ENCODE results near the gene SETD2.
"Not testable (repeated sequence)": the region's sequence is repeated elsewhere in the genome, so short reads cannot be mapped to it uniquely, and the experiment has no call there.

Gene SETD2

GRCh38 chr3:47152578-47152977 lies 11.3 kb downstream of the SETD2 start:
- no peak for DNase-seq (ENCODE audit: low spot score)

- DNase-seq (ENCODE audit: low spot score): no peak
These were observed 12.1 kb downstream of the SETD2 start for GRCh38 chr3:47151836-47152235.

- DNase-seq (ENCODE audit: low spot score): no peak
These were observed 14.5 kb downstream of the SETD2 start for GRCh38 chr3:47149339-47149933.

GRCh38 chr3:47145272-47145671 lies 18.6 kb downstream of the SETD2 start:
- DNase-seq (ENCODE audit: low spot score): no peak

DNA sequence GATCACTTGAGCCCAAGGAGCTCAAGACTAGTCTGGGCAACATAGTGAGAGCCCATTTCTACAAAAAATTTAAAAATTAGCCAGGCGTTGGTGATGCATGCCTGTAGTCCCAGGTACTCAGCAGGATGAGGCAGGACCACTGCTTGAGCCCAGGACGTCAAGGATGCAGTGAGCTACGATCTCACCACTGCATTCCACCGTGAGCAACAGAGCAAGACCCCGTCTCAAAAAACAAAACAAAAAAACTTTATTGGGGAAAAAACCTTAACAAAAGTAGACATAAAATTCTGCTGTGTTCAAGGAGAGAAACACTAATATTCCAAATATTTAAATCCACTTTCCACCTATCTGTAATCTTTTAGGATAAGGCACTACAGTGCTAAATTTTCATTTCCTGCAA lies 20.8 kb downstream of the SETD2 start:
- no peak for DNase-seq (ENCODE audit: low spot score)

GRCh38 chr3:47142536-47142935 lies 21.4 kb downstream of the SETD2 start:
- DNase-seq (ENCODE audit: low spot score): not testable (repeated sequence)

- peak; percentile 70 for DNase-seq (ENCODE audit: low spot score)
These were observed 22.9 kb downstream of the SETD2 start for GRCh38 chr3:47140973-47141461.

DNA sequence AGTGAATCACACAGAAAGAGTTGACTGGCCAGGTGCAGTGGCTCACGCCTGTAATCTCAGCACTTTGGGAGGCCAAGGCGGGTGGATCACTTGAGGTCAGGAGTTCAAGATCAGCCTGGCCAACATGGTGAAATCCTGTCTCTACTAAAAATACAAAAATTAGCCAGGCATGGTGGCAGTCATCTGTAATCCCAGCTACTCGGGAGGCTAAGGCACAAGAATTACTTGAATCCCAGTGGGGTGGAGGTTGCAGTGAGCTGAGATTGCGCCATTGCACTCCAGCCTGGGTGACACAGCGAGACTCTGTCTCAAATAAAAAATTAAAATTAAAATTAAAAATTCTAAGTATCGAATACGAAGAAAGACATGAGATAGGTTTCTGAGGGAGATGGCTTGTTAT lies 23.4 kb downstream of the SETD2 start:
- DNase-seq (ENCODE audit: low spot score): not testable (repeated sequence)

GRCh38 chr3:47134311-47134710 lies 29.6 kb downstream of the SETD2 start:
- DNase-seq (ENCODE audit: low spot score): no peak

DNA sequence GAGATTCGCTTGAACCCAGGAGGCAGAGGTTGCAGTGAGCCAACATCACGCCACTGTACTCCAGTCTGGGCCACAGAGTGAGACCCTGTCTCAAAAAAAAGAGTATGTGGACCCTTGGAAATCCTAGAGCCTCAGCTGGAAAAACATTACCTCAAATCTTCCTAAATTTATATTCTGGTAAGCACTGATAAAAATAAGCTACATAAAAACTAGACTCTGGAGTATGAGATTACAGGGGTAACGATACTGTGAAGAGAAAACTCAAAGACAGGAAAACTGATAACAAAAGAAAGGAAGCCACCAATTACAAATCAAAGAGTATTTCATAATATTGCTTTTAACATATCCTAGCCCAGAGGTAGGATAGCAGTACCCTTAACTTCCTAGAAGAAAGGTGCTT lies 30.3 kb downstream of the SETD2 start:
- no peak for DNase-seq (ENCODE audit: low spot score)

DNA sequence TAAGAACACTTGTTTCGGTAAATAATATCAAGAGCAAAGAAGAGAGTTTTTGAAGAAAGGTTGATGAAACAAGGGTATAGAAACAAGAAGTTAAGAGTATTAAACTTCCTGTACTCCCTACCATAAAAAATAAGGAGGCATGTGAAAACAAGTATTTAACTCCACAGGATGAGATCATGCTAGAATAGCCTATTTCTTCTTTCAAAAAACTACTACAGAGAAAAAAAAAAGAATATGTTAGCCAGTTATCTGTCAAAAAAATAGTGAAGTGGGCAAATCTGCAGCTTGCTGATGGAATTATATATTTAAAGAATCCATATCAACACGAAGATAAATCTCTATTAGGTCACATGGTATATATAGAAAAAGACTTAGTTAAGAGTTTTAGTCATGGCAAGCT lies 33.4 kb downstream of the SETD2 start:
- no peak for DNase-seq (ENCODE audit: low spot score)

DNA sequence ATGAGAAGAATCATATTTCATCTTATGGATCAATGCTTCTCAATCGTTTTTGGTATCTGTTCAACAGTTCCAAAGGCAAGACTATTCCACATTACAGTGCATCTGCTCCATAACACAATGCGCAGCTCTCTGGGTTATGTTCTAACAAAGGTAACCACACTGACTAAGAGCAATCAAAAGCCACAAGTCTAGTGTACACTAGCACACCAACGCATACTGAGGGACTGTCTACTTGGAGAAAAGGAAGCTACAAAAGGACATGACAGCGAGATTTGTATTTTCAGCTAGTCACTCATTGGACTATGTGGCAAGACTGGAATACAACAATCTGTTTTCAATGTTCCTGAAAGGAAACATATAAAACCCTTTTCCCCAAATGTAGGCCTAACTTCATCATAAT lies 35.8 kb downstream of the SETD2 start:
- no peak for DNase-seq (ENCODE audit: low spot score)

- DNase-seq (ENCODE audit: low spot score): no peak
These were observed 40.1 kb downstream of the SETD2 start for GRCh38 chr3:47123857-47124256.

DNA sequence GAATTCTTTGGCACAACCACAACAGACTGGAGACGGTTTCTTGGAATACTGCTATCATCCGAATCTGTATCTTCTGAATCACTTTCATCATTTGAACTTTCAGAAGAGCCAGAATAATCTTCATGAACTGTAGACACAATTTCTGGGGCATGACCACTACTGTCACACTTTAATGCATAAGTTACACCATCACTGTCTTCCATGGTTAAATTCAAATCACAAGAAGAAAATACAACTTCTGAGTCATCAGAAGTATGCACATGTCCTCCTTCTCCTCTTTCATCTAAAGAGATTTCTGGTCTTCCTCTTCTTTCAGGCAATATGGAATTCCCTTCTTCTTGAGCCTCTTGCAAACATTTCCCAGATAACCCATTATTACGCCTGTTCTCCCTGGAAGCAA lies 42.5 kb downstream of the SETD2 start:
- DNase-seq (ENCODE audit: low spot score): no peak

DNA sequence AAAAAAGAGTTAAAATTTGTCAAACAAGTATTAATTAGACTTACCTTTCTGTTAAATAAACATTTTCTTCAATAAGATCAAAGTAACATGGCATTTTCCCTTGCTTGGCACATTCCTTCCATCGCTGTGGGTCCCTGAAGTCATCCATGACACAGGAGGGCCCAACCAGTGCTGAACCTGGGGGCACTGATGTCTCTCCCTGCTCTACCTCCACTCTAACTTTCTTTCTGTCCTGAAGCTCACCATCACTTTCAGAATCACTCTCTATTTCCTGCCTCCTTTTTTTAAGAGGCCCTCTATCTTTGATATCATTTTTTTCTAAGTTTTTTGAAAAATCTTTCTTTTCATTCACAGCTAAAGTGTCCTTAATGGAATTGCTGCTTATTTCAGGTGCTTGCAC lies 43.8 kb downstream of the SETD2 start:
- no peak for DNase-seq (ENCODE audit: low spot score)

- DNase-seq (ENCODE audit: low spot score): not testable (repeated sequence)
These were observed 44.5 kb downstream of the SETD2 start for GRCh38 chr3:47119387-47119786.

DNA sequence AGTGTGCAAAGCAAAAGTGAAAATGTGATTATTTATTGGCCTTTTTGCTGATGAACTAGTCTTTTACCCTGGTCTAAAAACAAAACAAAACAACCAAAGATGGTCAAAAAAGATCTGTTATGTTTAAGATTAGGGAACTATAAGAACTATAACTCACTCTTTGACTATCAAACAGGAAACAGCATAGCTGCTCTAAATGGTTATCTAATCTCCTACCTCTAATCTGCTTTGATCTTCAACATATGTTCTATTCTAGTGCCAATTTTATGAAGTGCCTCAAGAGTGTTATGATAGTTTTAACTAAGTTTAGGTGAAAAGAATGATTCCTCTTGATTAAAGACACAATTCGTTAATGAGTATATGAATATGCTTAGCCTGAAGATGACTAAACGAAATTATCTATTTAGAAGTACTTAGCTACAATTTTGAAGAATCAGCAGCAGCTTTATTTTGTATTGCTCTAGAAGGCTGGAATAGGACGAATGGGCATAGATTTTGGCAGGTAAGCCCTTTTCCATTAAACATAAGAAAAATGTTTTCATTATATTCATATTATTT lies 46.0 kb downstream of the SETD2 start:
- no peak for DNase-seq (ENCODE audit: low spot score)

- DNase-seq (ENCODE audit: low spot score): not testable (repeated sequence)
These were observed 48.4 kb downstream of the SETD2 start for GRCh38 chr3:47115524-47115923.

DNA sequence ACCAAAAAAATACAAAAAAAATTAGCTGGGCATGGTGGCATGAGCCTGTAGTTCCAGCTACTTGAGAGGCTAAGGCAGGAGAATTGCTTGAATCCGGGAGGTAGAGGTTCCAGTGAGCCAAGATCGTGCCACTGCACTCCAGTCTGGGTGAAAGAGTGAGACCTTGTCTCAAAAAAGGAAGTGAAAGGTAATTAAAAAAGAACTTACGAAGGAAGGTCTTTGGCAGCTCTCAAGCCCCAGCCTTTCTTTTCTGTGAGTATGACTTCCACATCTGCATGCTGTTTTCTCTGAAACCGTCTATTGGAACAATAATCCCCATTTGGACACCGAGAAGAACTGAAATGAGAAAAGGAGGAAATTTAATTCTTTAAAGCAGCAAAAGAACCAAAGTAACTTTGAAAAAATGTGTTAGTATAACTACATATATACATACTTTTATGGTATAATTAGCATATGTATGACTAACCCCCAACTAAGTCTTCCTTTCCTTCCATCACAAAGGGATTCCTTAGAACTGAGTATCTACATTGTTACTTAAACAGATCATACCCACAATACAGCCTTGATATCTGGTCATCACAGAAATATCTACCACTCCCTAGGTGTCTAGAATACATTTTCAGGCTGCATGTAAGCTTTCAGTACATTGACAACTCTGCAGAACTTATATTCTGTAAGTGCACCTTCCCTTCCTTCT lies 50.1 kb downstream of the SETD2 start:
- no peak for DNase-seq (ENCODE audit: low spot score)

- no peak for DNase-seq (ENCODE audit: low spot score)
These were observed 50.9 kb downstream of the SETD2 start for GRCh38 chr3:47112997-47113396.

DNA sequence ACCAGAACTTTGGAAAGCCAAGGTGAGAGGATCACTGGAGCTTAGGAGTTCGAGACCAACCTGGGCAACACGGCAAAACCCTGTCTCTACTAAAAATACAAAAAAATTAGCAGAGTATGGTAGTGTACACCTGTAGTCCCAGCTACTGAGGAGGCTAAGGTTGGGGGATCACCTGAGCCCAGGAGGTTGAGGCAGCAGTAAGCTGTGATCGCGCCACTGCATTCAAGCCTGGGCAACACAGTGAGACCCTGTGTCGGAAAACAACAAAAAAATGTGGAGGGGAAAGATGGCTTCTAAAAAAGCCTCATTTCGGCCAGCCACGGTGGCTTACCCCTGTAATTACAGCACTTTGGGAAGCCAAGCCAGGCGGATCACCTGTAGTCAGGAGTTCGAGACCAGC lies 54.5 kb downstream of the SETD2 start:
- no peak for DNase-seq (ENCODE audit: low spot score)

GRCh38 chr3:47108546-47108945 lies 55.4 kb downstream of the SETD2 start:
- DNase-seq (ENCODE audit: low spot score): no peak

DNA sequence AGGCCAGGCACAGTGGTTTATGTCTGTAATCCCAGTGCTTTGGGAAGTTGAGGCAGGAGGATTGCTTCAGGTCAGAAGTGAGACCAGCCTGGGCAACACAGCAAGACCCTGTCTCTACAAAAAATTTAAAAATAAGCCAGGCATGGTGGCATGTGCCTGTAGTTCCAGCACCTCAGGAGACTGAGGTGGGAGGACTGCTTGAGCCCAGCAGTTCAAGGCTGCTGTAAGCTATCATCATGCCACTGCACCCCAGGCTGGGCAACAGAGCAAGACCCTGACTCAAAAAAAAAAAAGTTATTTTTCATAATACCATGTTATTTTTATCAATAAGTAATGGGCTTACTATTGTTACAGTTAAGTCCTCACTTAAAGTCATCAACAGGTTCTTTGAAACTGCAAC lies 59.7 kb downstream of the SETD2 start:
- no peak for DNase-seq (ENCODE audit: low spot score)

DNA sequence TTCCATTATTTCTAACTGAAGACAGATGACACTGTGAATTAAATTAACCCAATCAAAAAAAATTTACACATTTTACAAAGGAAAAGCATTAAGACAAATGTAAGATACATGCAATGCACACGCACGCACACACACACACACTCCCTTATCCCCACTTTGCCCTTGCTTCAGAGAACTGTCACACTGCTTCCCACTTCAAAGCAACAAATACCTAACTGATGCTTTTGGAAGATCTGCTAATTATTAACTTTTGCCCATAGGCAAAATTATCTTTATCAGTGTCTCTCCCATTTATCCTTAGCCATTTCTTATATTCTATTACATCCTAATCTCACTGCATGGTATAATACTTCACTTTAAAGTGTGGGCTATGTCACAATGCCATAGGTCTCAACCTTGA lies 60.3 kb downstream of the SETD2 start:
- DNase-seq (ENCODE audit: low spot score): no peak
